ENCODE results near the gene FOSL2.

DNA sequence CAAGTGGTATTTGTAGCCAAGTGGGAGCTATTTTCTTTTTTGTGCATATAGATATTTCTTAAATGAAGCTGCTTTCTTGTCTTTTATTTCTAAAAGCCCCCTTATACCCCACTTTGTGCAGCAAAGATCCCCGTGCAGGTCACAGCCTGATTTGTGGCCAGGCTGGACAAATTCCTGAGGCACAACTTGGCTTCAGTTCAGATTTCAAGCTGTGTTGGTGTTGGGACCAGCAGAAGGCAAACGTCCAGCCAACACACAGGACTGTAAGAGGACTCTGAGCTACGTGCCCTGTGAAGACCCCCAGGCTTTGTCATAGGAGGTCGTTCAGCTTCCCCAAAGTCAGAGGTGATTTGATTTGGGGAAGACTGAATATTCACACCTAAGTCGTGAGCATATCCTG, 21.9 kb downstream of the FOSL2 start:
- TF ChIP-seq, protein P1, sequence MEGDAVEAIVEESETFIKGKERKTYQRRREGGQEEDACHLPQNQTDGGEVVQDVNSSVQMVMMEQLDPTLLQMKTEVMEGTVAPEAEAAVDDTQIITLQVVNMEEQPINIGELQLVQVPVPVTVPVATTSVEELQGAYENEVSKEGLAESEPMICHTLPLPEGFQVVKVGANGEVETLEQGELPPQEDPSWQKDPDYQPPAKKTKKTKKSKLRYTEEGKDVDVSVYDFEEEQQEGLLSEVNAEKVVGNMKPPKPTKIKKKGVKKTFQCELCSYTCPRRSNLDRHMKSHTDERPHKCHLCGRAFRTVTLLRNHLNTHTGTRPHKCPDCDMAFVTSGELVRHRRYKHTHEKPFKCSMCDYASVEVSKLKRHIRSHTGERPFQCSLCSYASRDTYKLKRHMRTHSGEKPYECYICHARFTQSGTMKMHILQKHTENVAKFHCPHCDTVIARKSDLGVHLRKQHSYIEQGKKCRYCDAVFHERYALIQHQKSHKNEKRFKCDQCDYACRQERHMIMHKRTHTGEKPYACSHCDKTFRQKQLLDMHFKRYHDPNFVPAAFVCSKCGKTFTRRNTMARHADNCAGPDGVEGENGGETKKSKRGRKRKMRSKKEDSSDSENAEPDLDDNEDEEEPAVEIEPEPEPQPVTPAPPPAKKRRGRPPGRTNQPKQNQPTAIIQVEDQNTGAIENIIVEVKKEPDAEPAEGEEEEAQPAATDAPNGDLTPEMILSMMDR (conservative IDR thresholded peaks at IDR 0.05; ENCODE audit: low read depth, low read length) = no peak
- no peak for TF ChIP-seq EZH2 (IDR thresholded peaks at IDR 0.05; ENCODE audit: low read length, unreplicated experiment)

Measured in PC-3 (cell line).